ENCODE results near the gene P2RX7. TPM values are rescaled to one million over a fixed set of nuclear protein-coding genes. Genes with fewer than 3 reads are reported as not detected.

P2RX7 gene
- total and polyA plus RNA-seq, 9 of the 15 experiments (the other 6 are each of a cell fraction or from before 2014, with no cell fraction given), result 0.04 to 0.65 (median 0.30) TPM

- 0 out of 2 replicates have a peak, but pooled peaks have one; percentile 25 for TF ChIP-seq FOSL1 (tag; conservative IDR thresholded peaks at IDR 0.05)
- peak; percentile 50; the same call in 1 of the 2 replicates for TF ChIP-seq RAD51 (IDR thresholded peaks at IDR 0.05; ENCODE audit: borderline replicate concordance, low read depth)
- TF ChIP-seq CEBPG (CRISPR knock-in tag; IDR thresholded peaks at IDR 0.05), result 0 out of 2 replicates have a peak, but pooled peaks have one; percentile 43
- no peak for TF ChIP-seq CEBPG (tag; conservative IDR thresholded peaks at IDR 0.05 in 1 of 2, IDR thresholded peaks at IDR 0.05 in 1 of 2)
- peak; percentile 4; the same call in 1 of the 2 replicates for TF ChIP-seq SMARCA4 (IDR thresholded peaks at IDR 0.05)
- TF ChIP-seq CREB3L1 (IDR thresholded peaks at IDR 0.05; ENCODE audit: borderline replicate concordance, low read depth), result 0 out of 2 replicates have a peak, but pooled peaks have one; percentile 22
Observed at GRCh38 chr12:121128908-121129810, 3.5 kb upstream of the P2RX7 start (continued).

GRCh38 chr12:121129811-121130147, 2.9 kb upstream of the P2RX7 start:
- in situ Hi-C loops (cut with MboI) (no loop called here), intact Hi-C loops (cut with micrococcal nuclease) (no loop called here)
- CTCF ChIA-PET (ENCODE audit: low intra/inter-chr PET ratio), result no interaction called here
- no peaks in the 10 kb centered on the region for H3K27me3 ChIP-seq (ENCODE audit: control insufficient read depth in 2 of 2, insufficient read depth in 2 of 2, low read length in 2 of 2)
- BruUV-seq (replicated peaks), result no TSS peak
- H3K9ac ChIP-seq (ENCODE audit: insufficient read depth in 1 of 2, low read depth in 2 of 2, low read length in 2 of 2), result no peak overlapping the region
- no peak for ATAC-seq
- H3K9me3 ChIP-seq (replicated peaks; ENCODE audit: control insufficient read depth, insufficient read depth, low read depth, low read length), result 0 out of 2 replicates have a peak, but pooled peaks cover 2% of the 10 kb centered on the region
- WGBS (ENCODE audit: insufficient coverage, low coverage, missing lambda C conversion rate), result 74% methylated on average over 4 of the region's 4 CpGs
- H3K9me1 ChIP-seq (ENCODE audit: control insufficient read depth, insufficient read depth, low read length), result no peaks in the 10 kb centered on the region
- H3K27ac ChIP-seq (ENCODE audit: extremely low read depth, low read depth, low read length), result peak overlapping the region; percentile 22; the same call in 1 of the 3 replicates
- peak overlapping the region; percentile 85 for H2AFZ ChIP-seq (ENCODE audit: low read depth, low read length)
- FAIRE-seq, result no peak
- H3K4me2 ChIP-seq (ENCODE audit: insufficient read depth, low read length), result no peak overlapping the region
- no peaks in the 10 kb centered on the region for H4K20me1 ChIP-seq (replicated peaks; ENCODE audit: control insufficient read depth, insufficient read depth, low read length)
- peaks cover 18% of the 10 kb centered on the region in 2 experiments for H3K4me1 ChIP-seq (replicated peaks in 1 of 2; ENCODE audit: control insufficient read depth in 2 of 2, insufficient read depth in 2 of 2, low read length in 2 of 2)
- H3K79me2 ChIP-seq (ENCODE audit: control insufficient read depth, insufficient read depth, low read length), result no peaks in the 10 kb centered on the region
- no peak for DNase-seq (ENCODE audit: extremely low read depth in 1 of 4, low spot score in 3 of 4)
- no peak overlapping the region for H3K4me3 ChIP-seq
- POLR2A ChIA-PET, result no interaction called here
- no peaks in the 10 kb centered on the region for H3K36me3 ChIP-seq (ENCODE audit: control insufficient read depth, insufficient read depth, low read length)
- TF ChIP-seq HDAC2 (IDR thresholded peaks at IDR 0.05) (0 out of 2 replicates have a peak, but pooled peaks have one; percentile 42), CREM (IDR thresholded peaks at IDR 0.05; ENCODE audit: low read depth) (no peak), EP300 (IDR thresholded peaks at IDR 0.05; ENCODE audit: low read length) (no peak), E2F3 (CRISPR knock-in tag; IDR thresholded peaks at IDR 0.05) (no peak), ZNF740 (CRISPR knock-in tag; IDR thresholded peaks at IDR 0.05) (no peak), ZNF740 (tag; IDR thresholded peaks at IDR 0.05) (no peak), ADNP (tag; IDR thresholded peaks at IDR 0.05) (peak; percentile 88), ZNF12 (CRISPR knock-in tag; IDR thresholded peaks at IDR 0.05) (peak; percentile 7), BCOR (IDR thresholded peaks at IDR 0.05) (peak; percentile 69; the same call in 1 of the 2 replicates), CREB3L1 (IDR thresholded peaks at IDR 0.05; ENCODE audit: borderline replicate concordance, low read depth) (no peak), RCOR1 (IDR thresholded peaks at IDR 0.05; ENCODE audit: borderline replicate concordance in 1 of 2, low read depth in 2 of 2, low read length in 2 of 2) (peak in 1 of 2 experiments; percentile 12; a peak in 1 of 4 replicates), EHMT2 (IDR thresholded peaks at IDR 0.05) (no peak), CBX1 (IDR thresholded peaks at IDR 0.05; ENCODE audit: low read depth) (0 out of 2 replicates have a peak, but pooled peaks have one; percentile 16)
